ENCODE data around the gene ZDHHC13.

Gene ZDHHC13

DNA sequence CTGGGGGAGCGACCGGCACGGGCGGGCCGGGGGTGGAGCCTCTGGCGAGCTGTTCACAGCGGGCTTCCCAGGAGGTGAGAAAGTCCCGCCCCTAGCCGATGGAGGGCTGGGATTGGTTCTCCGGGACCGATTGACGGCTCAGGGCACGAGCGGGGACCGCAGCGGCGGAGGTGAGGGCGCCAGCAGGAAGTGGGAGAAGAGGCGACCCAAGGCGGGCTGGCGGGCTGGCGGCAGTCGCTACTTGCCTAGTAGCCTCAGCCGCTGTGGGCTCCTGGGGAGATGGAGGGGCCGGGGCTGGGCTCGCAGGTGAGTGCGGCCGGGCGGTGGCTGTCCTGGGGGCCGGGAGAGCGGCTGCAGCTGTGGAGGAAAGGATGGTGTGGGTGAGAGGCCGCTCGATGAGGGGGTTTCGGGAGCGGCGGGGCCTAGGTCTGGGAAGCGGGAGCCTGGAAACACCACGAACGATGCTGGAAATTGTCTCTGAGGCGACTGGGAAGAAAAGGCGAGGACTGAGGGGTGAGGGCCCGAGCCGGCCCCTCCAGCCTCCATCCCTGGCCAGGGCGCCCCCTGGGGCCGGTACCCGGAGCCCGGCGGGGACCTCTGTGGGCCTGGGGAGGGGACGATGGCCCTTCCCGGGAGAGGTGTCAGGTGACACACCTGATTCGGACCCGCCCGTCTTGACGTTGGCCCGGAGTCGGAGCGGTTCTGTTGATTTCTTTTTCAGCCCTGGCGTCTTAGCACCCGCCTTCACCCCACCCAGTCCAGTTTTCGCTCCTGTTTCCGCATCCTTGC is at the start of gene ZDHHC13:
Gene ZDHHC13, plus strand, starts transcription at position 198 of the 789 bp plus-strand sequence. Its CDS starts 82 bp downstream, at position 280.
- no peaks in the 10 kb centered on the region for H3K36me3 ChIP-seq (ENCODE audit: control insufficient read depth, insufficient read depth, low read length)
- TF ChIP-seq CTCF (IDR thresholded peaks at IDR 0.05) = peak; percentile 16
- no peak within 1 kb of the TSS for H3K9ac ChIP-seq
- H3K4me2 ChIP-seq (ENCODE audit: low read length) = peak within 1 kb of the TSS; percentile 66
- H3K79me2 ChIP-seq = peaks cover 2% of the 10 kb centered on the region
- peaks cover 3% of the 10 kb centered on the region for H3K4me1 ChIP-seq
- H3K9me3 ChIP-seq (ENCODE audit: control insufficient read depth, low read length) = no peaks in the 10 kb centered on the region
- no peaks in the 10 kb centered on the region for H3K27me3 ChIP-seq (ENCODE audit: control insufficient read depth, insufficient read depth, low read length)
- H3K4me3 ChIP-seq (ENCODE audit: low read depth, low read length) = peak within 1 kb of the TSS; percentile 73
- H2AFZ ChIP-seq = peak within 1 kb of the TSS; percentile 85
- peak within 1 kb of the TSS; percentile 71 for H3K27ac ChIP-seq

GRCh38 chr11:19071255-19071654 is 45.7 kb upstream of the ZDHHC13 start:
- no peaks in the 10 kb centered on the region for H3K79me2 ChIP-seq
- H3K4me1 ChIP-seq = no peaks in the 10 kb centered on the region
- H3K27ac ChIP-seq = no peak overlapping the region
- H3K4me2 ChIP-seq (ENCODE audit: low read length) = no peak overlapping the region
- H3K9ac ChIP-seq = no peak overlapping the region
- TF ChIP-seq CTCF (IDR thresholded peaks at IDR 0.05) = peak; percentile 64
- no peaks in the 10 kb centered on the region for H3K27me3 ChIP-seq (ENCODE audit: control insufficient read depth, insufficient read depth, low read length)
- no peaks in the 10 kb centered on the region for H3K9me3 ChIP-seq (ENCODE audit: control insufficient read depth, low read length)
- H2AFZ ChIP-seq = no peak overlapping the region
- no peak overlapping the region for H3K4me3 ChIP-seq (ENCODE audit: low read depth, low read length)
- H3K36me3 ChIP-seq (ENCODE audit: control insufficient read depth, insufficient read depth, low read length) = no peaks in the 10 kb centered on the region

GRCh38 chr11:19072464-19072863 is 44.5 kb upstream of the ZDHHC13 start:
- Histone ChIP-seq H3K27me3 (ENCODE audit: control insufficient read depth, insufficient read depth, low read length) (no peaks in the 10 kb centered on the region), H3K9me3 (ENCODE audit: control insufficient read depth, low read length) (no peaks in the 10 kb centered on the region), H3K79me2 (no peaks in the 10 kb centered on the region), H3K4me2 (ENCODE audit: low read length) (no peak overlapping the region), H2AFZ (no peak overlapping the region), H3K4me3 (ENCODE audit: low read depth, low read length) (no peak overlapping the region), H3K27ac (no peak overlapping the region), H3K36me3 (ENCODE audit: control insufficient read depth, insufficient read depth, low read length) (no peaks in the 10 kb centered on the region), H3K4me1 (no peaks in the 10 kb centered on the region), H3K9ac (no peak overlapping the region)
- no peak for TF ChIP-seq CTCF (IDR thresholded peaks at IDR 0.05)

GRCh38 chr11:19073454-19074415 is 43.2 kb upstream of the ZDHHC13 start:
- H3K27me3 ChIP-seq (ENCODE audit: control insufficient read depth, insufficient read depth, low read length) = no peaks in the 10 kb centered on the region
- TF ChIP-seq CTCF (IDR thresholded peaks at IDR 0.05) = no peak
- H3K4me3 ChIP-seq (ENCODE audit: low read depth, low read length) = no peak overlapping the region
- no peaks in the 10 kb centered on the region for H3K4me1 ChIP-seq
- no peak overlapping the region for H3K4me2 ChIP-seq (ENCODE audit: low read length)
- H2AFZ ChIP-seq = no peak overlapping the region
- no peaks in the 10 kb centered on the region for H3K79me2 ChIP-seq
- no peaks in the 10 kb centered on the region for H3K9me3 ChIP-seq (ENCODE audit: control insufficient read depth, low read length)
- H3K36me3 ChIP-seq (ENCODE audit: control insufficient read depth, insufficient read depth, low read length) = no peaks in the 10 kb centered on the region
- H3K9ac ChIP-seq = no peak overlapping the region
- H3K27ac ChIP-seq = no peak overlapping the region
